CD4-positive, CD25-positive, alpha-beta regulatory T cell (primary cell): ENCODE data around the gene LCN12. TPM values are rescaled to one million over a fixed set of nuclear protein-coding genes. Genes with fewer than 3 reads are reported as not detected.

Experiments used
- ATAC-seq, 2 donors: fragments of 150-1000 bp; cut with Tn5 transposase; one replicate each; pipeline ENCODE4 v1.10.0; 2021; ENCODE audit warnings: low read depth in 2 of 2, moderate number of reproducible peaks in 2 of 2, moderate library complexity in 1 of 2
- DNase-seq, 3 donors: peaks; one replicate each; pipeline versions ENCODE4 v3.0.0 to v3.0.0-alpha.2; 2012 to 2022; ENCODE audit warnings: mixed read lengths in 1 of 3
- H3K27ac ChIP-seq: one replicate; pipeline ENCODE4 v1.7.0; 2013; ENCODE audit warnings: mild to moderate bottlenecking, low read length; ENCODE audit not compliant: insufficient read depth, poor library complexity, severe bottlenecking
- H3K27me3 ChIP-seq: one replicate; pipeline ENCODE4 v1.7.0; 2013; ENCODE audit warnings: low read length; ENCODE audit not compliant: control insufficient read depth, insufficient read depth
- H3K36me3 ChIP-seq: one replicate; pipeline ENCODE4 v1.7.0; 2013; ENCODE audit warnings: mild to moderate bottlenecking, low read length, moderate library complexity; ENCODE audit not compliant: control insufficient read depth, insufficient read depth
- H3K4me1 ChIP-seq: 2 replicates; pipeline ENCODE4 v1.7.0; 2013; ENCODE audit warnings: mild to moderate bottlenecking, low read length; ENCODE audit not compliant: insufficient read depth, control insufficient read depth, poor library complexity, severe bottlenecking
- H3K4me3 ChIP-seq: one replicate; pipeline ENCODE4 v1.7.0; 2013; ENCODE audit warnings: low read depth, mild to moderate bottlenecking, low read length, moderate library complexity
- H3K9me3 ChIP-seq, 2 experiments: 1 replicate in 1 of 2; 2 replicates in 1 of 2; pipeline ENCODE4 v1.7.0; 2013; ENCODE audit warnings: low read length in 2 of 2, mild to moderate bottlenecking in 1 of 2, moderate library complexity in 1 of 2; ENCODE audit not compliant: control insufficient read depth in 2 of 2
- H3K27ac Mint-ChIP-seq, 3 donors: one replicate each; pipeline ENCODE4 v1.8.0; 2020 to 2022; ENCODE audit warnings: mild to moderate bottlenecking in 3 of 3, mixed read lengths in 3 of 3, moderate library complexity in 2 of 3
- H3K27me3 Mint-ChIP-seq: one replicate; pipeline ENCODE4 v1.8.0; 2022; ENCODE audit warnings: mild to moderate bottlenecking, mixed read lengths
- H3K36me3 Mint-ChIP-seq: one replicate; pipeline ENCODE4 v1.8.0; 2020; ENCODE audit warnings: mixed read lengths
- H3K4me1 Mint-ChIP-seq, 4 donors: one replicate each; pipeline ENCODE4 v1.8.0; 2020 to 2022; ENCODE audit warnings: mixed read lengths in 4 of 4, mild to moderate bottlenecking in 1 of 4
- H3K4me3 Mint-ChIP-seq, 4 donors: one replicate each; pipeline ENCODE4 v1.8.0; 2020 to 2022; ENCODE audit warnings: mild to moderate bottlenecking in 4 of 4, mixed read lengths in 4 of 4, moderate library complexity in 3 of 4
- H3K9me3 Mint-ChIP-seq, 7 donors: one replicate each; pipeline ENCODE4 v1.8.0; 2020 to 2022; ENCODE audit warnings: mixed read lengths in 7 of 7, mild to moderate bottlenecking in 3 of 7, moderate library complexity in 2 of 7
- polyA plus RNA-seq, 4 donors: library from polyadenylated mRNA; unstranded; fragments of 300-500 nt; fragmentation: Illumina TruSeq; gene quantifications; one replicate each; pipeline ENCODE4 v1.2.3, GENCODE V29; 2021
- total RNA-seq: library from RNA; stranded (reverse); gene quantifications from one replicate; pipeline ENCODE4 v1.2.3, GENCODE V29; 2022

Gene LCN12
- total and polyA plus RNA-seq, 5 donors from 2014 or later = 1.4 TPM; not detected in 4

DNA sequence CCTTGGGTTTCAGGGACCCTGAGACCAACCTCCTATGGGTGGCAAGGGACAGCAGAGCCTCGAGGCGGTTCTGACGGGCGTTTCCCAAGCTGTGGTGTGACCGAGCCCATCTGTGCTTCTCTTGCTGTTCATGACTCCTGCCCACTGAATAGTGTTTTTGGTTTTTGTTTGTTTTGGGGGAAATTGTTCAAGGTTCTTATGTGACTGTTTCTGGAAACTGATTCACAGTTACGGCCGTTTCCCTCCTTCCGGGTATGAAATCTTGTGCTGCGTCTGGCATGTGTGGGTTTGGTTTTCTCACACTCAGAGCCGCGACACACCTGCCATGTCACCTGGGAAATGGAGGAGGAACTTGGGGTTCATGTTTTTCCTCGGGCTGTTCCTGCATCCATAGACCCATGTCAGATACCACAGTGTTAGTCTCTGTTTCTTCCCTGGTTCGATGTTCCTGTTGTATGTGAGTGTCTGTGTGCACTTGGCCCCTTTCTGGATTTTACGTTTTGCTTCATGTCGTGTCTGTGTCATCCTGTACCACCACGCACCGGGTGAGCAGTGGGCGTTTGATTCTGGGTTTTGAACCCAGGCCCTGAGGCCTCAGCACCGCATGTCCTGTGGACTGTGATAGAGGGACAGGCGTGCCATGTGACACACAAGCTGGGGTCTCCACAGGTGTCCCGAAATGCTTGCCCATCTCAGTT lies 36.3 kb upstream of the LCN12 start:
- no peaks in the 10 kb centered on the region for H3K27me3 ChIP-seq
- Mint-ChIP-seq H3K36me3 (peaks cover 27% of the 10 kb centered on the region), H3K4me3 (no peak overlapping the region), H3K27me3 (no peaks in the 10 kb centered on the region), H3K4me1 (peaks cover 0 to 8% (median 0%) of the 10 kb centered on the region in 4 donors), H3K9me3 (no peaks in the 10 kb centered on the region), H3K27ac (peak overlapping the region in 2 of 3 donors; percentile 41 to 55)
- H3K36me3 ChIP-seq = peaks cover 61% of the 10 kb centered on the region
- H3K27ac ChIP-seq = no peak overlapping the region
- DNase-seq = no peak
- no peak overlapping the region for H3K4me3 ChIP-seq
- ATAC-seq = no peak
- H3K9me3 ChIP-seq = no peaks in the 10 kb centered on the region
- no peaks in the 10 kb centered on the region for H3K4me1 ChIP-seq

DNA sequence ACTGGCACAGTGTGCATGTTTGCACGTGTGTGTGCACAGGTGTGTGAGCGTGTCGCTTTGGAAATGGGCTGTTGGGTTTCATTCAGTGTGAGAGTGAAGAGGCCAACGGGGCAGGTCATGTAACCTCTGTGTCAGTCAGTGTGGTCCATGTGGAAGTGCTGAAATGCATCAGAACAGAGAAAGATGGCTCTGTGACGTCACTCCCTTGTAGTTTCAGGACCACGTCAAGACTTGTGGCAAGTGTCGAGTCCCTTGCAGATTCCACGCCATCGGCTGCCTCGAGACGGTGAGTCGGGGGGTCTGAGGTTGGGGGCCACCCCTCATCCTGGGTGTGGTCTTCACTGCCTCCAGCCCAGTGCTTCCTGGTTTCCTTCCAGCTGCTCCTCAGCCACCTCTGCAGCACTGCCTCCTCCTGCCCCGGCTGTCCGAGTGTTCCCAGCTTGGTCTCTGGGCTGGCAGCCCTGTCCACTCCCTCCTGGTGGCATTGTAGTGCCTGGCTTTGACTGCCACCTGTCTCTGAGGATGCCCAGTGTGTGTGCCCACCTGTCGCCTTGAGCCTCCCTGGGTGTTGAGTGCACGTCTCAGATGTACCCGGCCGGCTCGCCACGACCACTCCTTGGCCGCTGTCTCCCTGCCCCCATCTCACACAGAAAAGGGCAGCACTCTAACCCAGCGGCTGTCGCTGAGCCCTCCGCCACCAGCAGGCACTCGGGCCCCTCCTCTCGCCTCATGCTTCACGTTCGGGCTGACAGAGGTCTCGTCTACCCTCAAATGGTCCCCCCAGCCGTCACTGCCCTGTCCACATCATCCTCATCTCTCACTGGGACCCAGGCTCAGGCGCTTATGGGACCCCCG lies 35.5 kb upstream of the LCN12 start:
- Histone ChIP-seq H3K36me3 (peaks cover 63% of the 10 kb centered on the region), H3K9me3 (no peaks in the 10 kb centered on the region), H3K4me1 (no peaks in the 10 kb centered on the region), H3K27me3 (no peaks in the 10 kb centered on the region), H3K4me3 (no peak overlapping the region), H3K27ac (no peak overlapping the region)
- peaks cover 0 to 7% (median 0%) of the 10 kb centered on the region in 4 donors for H3K4me1 Mint-ChIP-seq
- H3K27ac Mint-ChIP-seq = peak overlapping the region; percentile 20 to 55 (median 41)
- H3K9me3 Mint-ChIP-seq = no peaks in the 10 kb centered on the region
- DNase-seq = no peak
- ATAC-seq = no peak
- no peaks in the 10 kb centered on the region for H3K27me3 Mint-ChIP-seq
- H3K36me3 Mint-ChIP-seq = peaks cover 27% of the 10 kb centered on the region
- no peak overlapping the region for H3K4me3 Mint-ChIP-seq

- Histone ChIP-seq H3K9me3 (no peaks in the 10 kb centered on the region), H3K4me1 (no peaks in the 10 kb centered on the region), H3K4me3 (no peak overlapping the region), H3K27ac (no peak overlapping the region), H3K27me3 (no peaks in the 10 kb centered on the region), H3K36me3 (peaks cover 67% of the 10 kb centered on the region)
- Mint-ChIP-seq H3K27ac (no peak overlapping the region), H3K36me3 (peaks cover 27% of the 10 kb centered on the region), H3K9me3 (no peaks in the 10 kb centered on the region), H3K4me1 (peaks cover 0 to 7% (median 0%) of the 10 kb centered on the region in 4 donors), H3K27me3 (no peaks in the 10 kb centered on the region), H3K4me3 (no peak overlapping the region)
- DNase-seq = no peak
- no peak for ATAC-seq
Measured at GRCh38 chr9:136917902-136918301, 34.2 kb upstream of the LCN12 start.

DNA sequence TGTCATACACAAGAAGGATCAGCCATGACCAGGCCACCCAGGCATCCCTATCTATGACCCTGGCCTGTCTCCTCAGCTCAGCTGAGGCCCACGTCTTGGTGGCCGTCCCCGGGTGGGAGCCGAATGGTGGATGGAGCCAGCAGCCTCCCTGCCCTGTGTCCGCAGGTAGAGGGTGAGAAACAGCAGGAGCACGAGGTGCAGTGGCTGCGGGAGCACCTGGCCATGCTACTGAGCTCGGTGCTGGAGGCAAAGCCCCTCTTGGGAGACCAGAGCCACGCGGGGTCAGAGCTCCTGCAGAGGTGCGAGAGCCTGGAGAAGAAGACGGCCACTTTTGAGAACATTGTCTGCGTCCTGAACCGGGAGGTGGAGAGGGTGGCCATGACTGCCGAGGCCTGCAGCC lies 32.0 kb upstream of the LCN12 start:
- Mint-ChIP-seq H3K4me3 (no peak overlapping the region), H3K36me3 (peaks cover 27% of the 10 kb centered on the region), H3K4me1 (peaks cover 0 to 8% (median 1%) of the 10 kb centered on the region in 4 donors), H3K27me3 (no peaks in the 10 kb centered on the region), H3K9me3 (no peaks in the 10 kb centered on the region), H3K27ac (no peak overlapping the region)
- ATAC-seq = no peak
- H3K27ac ChIP-seq = no peak overlapping the region
- no peaks in the 10 kb centered on the region for H3K4me1 ChIP-seq
- no peaks in the 10 kb centered on the region for H3K27me3 ChIP-seq
- no peak for DNase-seq
- peaks cover 54% of the 10 kb centered on the region for H3K36me3 ChIP-seq
- H3K4me3 ChIP-seq = no peak overlapping the region
- H3K9me3 ChIP-seq = no peaks in the 10 kb centered on the region

- Mint-ChIP-seq H3K27ac (no peak overlapping the region), H3K9me3 (no peaks in the 10 kb centered on the region), H3K4me1 (peaks cover 0 to 6% (median 1%) of the 10 kb centered on the region in 4 donors), H3K36me3 (peaks cover 22% of the 10 kb centered on the region), H3K27me3 (no peaks in the 10 kb centered on the region), H3K4me3 (no peak overlapping the region)
- ATAC-seq = no peak
- no peak overlapping the region for H3K4me3 ChIP-seq
- peaks cover 53% of the 10 kb centered on the region for H3K36me3 ChIP-seq
- DNase-seq = no peak
- no peaks in the 10 kb centered on the region for H3K9me3 ChIP-seq
- no peaks in the 10 kb centered on the region for H3K4me1 ChIP-seq
- no peaks in the 10 kb centered on the region for H3K27me3 ChIP-seq
- no peak overlapping the region for H3K27ac ChIP-seq
Measured at GRCh38 chr9:136920734-136921231, 31.3 kb upstream of the LCN12 start.

DNA sequence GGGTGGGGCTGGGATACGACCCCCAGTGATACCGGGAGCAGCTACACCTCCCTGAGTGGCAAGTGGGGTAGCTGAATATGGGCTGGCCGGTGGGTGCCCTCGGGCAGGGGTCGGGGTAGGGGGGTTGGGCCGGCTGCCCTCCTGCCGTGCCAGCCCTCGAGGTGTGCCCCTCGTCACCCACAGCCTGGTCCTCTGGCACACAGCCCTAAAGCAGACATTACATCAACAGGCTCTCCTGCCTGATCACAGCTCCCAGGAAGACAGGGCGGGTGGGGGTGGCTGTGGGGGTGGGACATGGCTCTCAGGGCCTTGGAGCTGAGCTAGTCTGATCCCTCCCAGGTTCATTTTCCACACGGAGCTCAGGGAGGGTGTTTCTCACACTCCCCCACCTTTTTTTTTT lies 30.8 kb upstream of the LCN12 start:
- Histone ChIP-seq H3K9me3 (no peaks in the 10 kb centered on the region), H3K27me3 (no peaks in the 10 kb centered on the region), H3K4me3 (no peak overlapping the region), H3K27ac (no peak overlapping the region), H3K36me3 (peaks cover 51% of the 10 kb centered on the region), H3K4me1 (no peaks in the 10 kb centered on the region)
- ATAC-seq (no peak), DNase-seq (no peak)
- H3K27me3 Mint-ChIP-seq = no peaks in the 10 kb centered on the region
- H3K9me3 Mint-ChIP-seq = no peaks in the 10 kb centered on the region
- peaks cover 0 to 3% (median under 1%) of the 10 kb centered on the region in 4 donors for H3K4me1 Mint-ChIP-seq
- H3K4me3 Mint-ChIP-seq = no peak overlapping the region
- H3K27ac Mint-ChIP-seq = no peak overlapping the region
- peaks cover 17% of the 10 kb centered on the region for H3K36me3 Mint-ChIP-seq

GRCh38 chr9:136921718-136922117 lies 30.4 kb upstream of the LCN12 start:
- no peak for DNase-seq
- no peak overlapping the region for H3K27ac Mint-ChIP-seq
- no peak for ATAC-seq

More at GRCh38 chr9:136921718-136922117, 30.4 kb upstream of the LCN12 start:
- Mint-ChIP-seq H3K27me3 (no peaks in the 10 kb centered on the region), H3K36me3 (peaks cover 18% of the 10 kb centered on the region), H3K9me3 (no peaks in the 10 kb centered on the region), H3K4me3 (no peak overlapping the region), H3K4me1 (peaks cover 0 to 3% (median under 1%) of the 10 kb centered on the region in 4 donors)
- Histone ChIP-seq H3K36me3 (peaks cover 51% of the 10 kb centered on the region), H3K27ac (no peak overlapping the region), H3K4me1 (no peaks in the 10 kb centered on the region), H3K27me3 (no peaks in the 10 kb centered on the region), H3K9me3 (no peaks in the 10 kb centered on the region), H3K4me3 (no peak overlapping the region)
